Effector memory CD8-positive, alpha-beta T cell (primary cell): ENCODE measurements around the gene CPD.

ENCODE experiments used
- ATAC-seq: fragments of 150-1000 bp; cut with Tn5 transposase; replicated peaks from 2 replicates; pipeline ENCODE4 v1.10.0; 2021; ENCODE audit warnings: mild to moderate bottlenecking, moderate library complexity
- DNase-seq, 3 experiments: peaks; one replicate each; pipeline ENCODE4 v3.0.0; 2021
- H3K27ac Mint-ChIP-seq, 2 donors: one replicate each; pipeline ENCODE4 v1.8.0; 2022; ENCODE audit warnings: mild to moderate bottlenecking in 2 of 2, mixed read lengths in 2 of 2, moderate library complexity in 2 of 2
- H3K27me3 Mint-ChIP-seq, 2 donors: one replicate each; pipeline ENCODE4 v1.8.0; 2022; ENCODE audit warnings: mixed read lengths in 2 of 2
- H3K36me3 Mint-ChIP-seq: one replicate; pipeline ENCODE4 v1.8.0; 2022; ENCODE audit warnings: mild to moderate bottlenecking, moderate library complexity, mixed read lengths; ENCODE audit not compliant: insufficient read depth
- H3K4me1 Mint-ChIP-seq, 2 donors: one replicate each; pipeline ENCODE4 v1.8.0; 2022; ENCODE audit warnings: low read depth in 2 of 2, mixed read lengths in 2 of 2
- H3K4me3 Mint-ChIP-seq, 2 donors: one replicate each; pipeline ENCODE4 v1.8.0; 2022; ENCODE audit warnings: mild to moderate bottlenecking in 2 of 2, mixed read lengths in 2 of 2, moderate library complexity in 2 of 2
- H3K9me3 Mint-ChIP-seq, 2 donors: one replicate each; pipeline ENCODE4 v1.8.0; 2022; ENCODE audit warnings: mixed read lengths in 2 of 2

CPD gene

GRCh38 chr17:30477774-30478115 lies 99.0 kb downstream of the CPD start:
- H3K27ac Mint-ChIP-seq: peak overlapping the region; percentile 99 to 100
- peak; percentile 70 for ATAC-seq
- no peaks in the 10 kb centered on the region for H3K9me3 Mint-ChIP-seq
- H3K27me3 Mint-ChIP-seq: no peaks in the 10 kb centered on the region
- peak in 1 of 3 experiments; percentile 15 for DNase-seq
- peak overlapping the region; percentile 96 to 98 for H3K4me3 Mint-ChIP-seq
- H3K4me1 Mint-ChIP-seq: peaks cover 19 to 29% of the 10 kb centered on the region in 2 donors
- H3K36me3 Mint-ChIP-seq: peaks cover 47% of the 10 kb centered on the region

DNA sequence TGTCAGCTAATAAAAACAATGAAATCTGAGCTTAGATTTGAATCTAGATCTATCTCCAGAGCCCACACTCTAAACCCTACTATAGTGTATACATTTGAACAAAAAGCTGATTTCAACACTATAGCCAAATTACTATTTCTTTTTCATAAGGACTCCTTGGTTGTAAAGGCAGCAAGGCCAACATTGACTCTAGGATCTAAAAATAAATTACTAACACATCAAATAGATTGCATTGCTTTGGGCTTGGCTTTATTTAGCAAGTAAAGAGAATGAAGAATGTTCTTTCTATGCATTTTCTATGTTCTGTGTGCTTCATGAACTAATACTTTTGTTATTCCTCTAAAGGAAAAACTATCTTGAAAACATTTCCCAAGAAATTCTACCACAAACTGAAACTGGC lies 103.8 kb downstream of the CPD start:
- peaks cover 11 to 28% of the 10 kb centered on the region in 2 donors for H3K4me1 Mint-ChIP-seq
- peaks cover 89% of the 10 kb centered on the region for H3K36me3 Mint-ChIP-seq
- no peak for ATAC-seq
- DNase-seq: no peak
- no peaks in the 10 kb centered on the region for H3K27me3 Mint-ChIP-seq
- H3K9me3 Mint-ChIP-seq: no peaks in the 10 kb centered on the region
- no peak overlapping the region for H3K27ac Mint-ChIP-seq
- H3K4me3 Mint-ChIP-seq: no peak overlapping the region

DNA sequence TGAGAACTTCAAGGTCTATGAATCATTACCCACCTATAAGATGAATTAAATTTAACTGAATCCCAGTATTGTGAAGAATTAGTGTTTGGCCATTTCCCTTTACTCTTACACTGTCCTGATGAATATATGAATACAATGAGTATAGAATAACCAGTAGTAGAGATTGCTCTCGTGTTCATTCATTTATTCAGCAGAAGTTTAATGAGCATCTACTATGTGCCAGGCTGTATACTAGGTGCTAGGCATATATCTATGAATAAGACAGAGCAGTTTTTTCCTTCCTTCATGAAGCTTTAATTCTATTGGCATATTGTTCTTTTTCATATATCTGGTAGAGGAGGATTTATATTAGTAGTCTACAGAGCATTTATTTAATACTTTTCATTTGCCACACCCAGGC lies 104.4 kb downstream of the CPD start:
- Mint-ChIP-seq H3K27ac (peak overlapping the region in 1 of 2 donors; percentile 63), H3K4me3 (no peak overlapping the region), H3K4me1 (peaks cover 5 to 22% of the 10 kb centered on the region in 2 donors), H3K36me3 (peaks cover 89% of the 10 kb centered on the region), H3K27me3 (no peaks in the 10 kb centered on the region), H3K9me3 (no peaks in the 10 kb centered on the region)
- no peak for ATAC-seq
- no peak for DNase-seq

DNA sequence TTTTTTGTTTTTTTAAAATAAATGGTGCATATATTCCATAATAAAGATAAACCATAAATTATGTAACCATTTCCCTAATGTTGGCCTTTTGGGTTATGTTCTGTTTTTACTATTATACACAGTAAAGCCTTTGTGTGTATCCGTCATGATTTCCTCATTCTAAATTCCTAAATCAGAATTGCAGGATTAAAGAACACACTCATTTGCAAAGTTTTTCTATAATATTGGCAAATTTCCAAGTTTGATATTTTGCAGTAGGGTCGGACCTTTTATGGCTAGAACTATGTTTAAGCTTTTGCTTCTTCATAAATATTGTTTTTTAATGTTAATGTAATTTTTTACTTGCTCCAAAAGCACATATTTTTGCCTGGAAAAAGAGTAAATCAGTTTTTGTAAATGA lies 115.1 kb downstream of the CPD start:
- H3K9me3 Mint-ChIP-seq: no peaks in the 10 kb centered on the region
- ATAC-seq: no peak
- H3K36me3 Mint-ChIP-seq: peaks cover 94% of the 10 kb centered on the region
- no peak overlapping the region for H3K27ac Mint-ChIP-seq
- H3K27me3 Mint-ChIP-seq: no peaks in the 10 kb centered on the region
- DNase-seq: no peak
- peaks cover 6 to 11% of the 10 kb centered on the region in 2 donors for H3K4me1 Mint-ChIP-seq
- no peak overlapping the region for H3K4me3 Mint-ChIP-seq

GRCh38 chr17:30495586-30495985 lies 116.9 kb downstream of the CPD start:
- Mint-ChIP-seq H3K27me3 (no peaks in the 10 kb centered on the region), H3K27ac (no peak overlapping the region), H3K36me3 (peaks cover 94% of the 10 kb centered on the region), H3K4me3 (no peak overlapping the region), H3K9me3 (no peaks in the 10 kb centered on the region), H3K4me1 (peaks cover 11 to 20% of the 10 kb centered on the region in 2 donors)
- DNase-seq (no peak), ATAC-seq (no peak)

DNA sequence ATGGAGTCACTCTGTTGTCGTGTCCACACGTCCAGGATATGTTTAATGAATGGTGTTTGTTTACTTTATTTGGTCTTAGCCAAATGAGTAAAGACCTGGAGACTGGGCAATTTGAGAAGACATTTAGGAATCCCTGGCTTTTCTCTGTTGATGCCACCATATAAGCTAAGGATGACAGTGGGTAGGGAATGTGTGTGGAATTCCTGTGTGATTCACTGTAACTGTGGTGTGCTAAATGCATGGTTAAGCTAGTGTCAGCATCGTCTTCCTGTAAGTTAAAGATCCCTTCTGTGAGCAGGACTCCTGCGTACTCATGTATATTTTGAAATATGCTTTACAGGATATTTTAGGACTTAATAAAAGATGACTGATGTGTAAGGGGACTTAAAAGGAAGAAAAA lies 124.8 kb downstream of the CPD start:
- Mint-ChIP-seq H3K27me3 (no peaks in the 10 kb centered on the region), H3K4me1 (peaks cover 4 to 15% of the 10 kb centered on the region in 2 donors), H3K27ac (no peak overlapping the region), H3K9me3 (no peaks in the 10 kb centered on the region), H3K4me3 (no peak overlapping the region), H3K36me3 (peaks cover 62% of the 10 kb centered on the region)
- ATAC-seq (no peak), DNase-seq (no peak)

DNA sequence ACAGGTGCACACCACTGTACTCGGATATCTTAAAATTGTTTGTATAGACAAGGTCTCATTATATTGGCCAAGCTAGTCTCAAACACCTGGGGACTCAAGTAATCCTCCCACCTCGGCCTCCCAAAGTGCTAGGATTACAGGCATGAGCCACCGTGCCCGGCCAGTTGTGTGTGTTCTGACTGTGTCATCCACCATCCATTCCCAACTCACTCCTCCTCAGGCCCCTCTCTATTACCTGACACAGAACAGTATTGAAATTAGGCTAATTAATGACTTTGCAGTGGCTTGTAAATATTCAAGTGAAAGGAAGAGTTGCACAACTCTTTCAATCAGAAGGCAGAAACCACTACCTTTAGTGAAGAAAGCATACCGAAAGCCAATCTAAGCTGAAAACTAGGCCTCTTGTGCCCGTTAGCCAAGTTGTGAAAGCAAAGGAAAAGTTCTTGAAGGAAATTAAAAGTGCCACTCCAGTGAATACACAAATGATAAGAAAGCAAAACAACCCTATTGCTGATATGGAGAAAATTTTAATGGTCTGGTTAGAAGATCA lies 127.2 kb downstream of the CPD start:
- H3K4me3 Mint-ChIP-seq: no peak overlapping the region
- H3K4me1 Mint-ChIP-seq: peaks cover 0 to 6% of the 10 kb centered on the region in 2 donors
- peak overlapping the region in 1 of 2 donors; percentile 46 for H3K27ac Mint-ChIP-seq
- H3K27me3 Mint-ChIP-seq: no peaks in the 10 kb centered on the region
- ATAC-seq: no peak
- DNase-seq: no peak
- peaks cover 44% of the 10 kb centered on the region for H3K36me3 Mint-ChIP-seq
- no peaks in the 10 kb centered on the region for H3K9me3 Mint-ChIP-seq

- H3K4me1 Mint-ChIP-seq: peaks cover 0 to 6% of the 10 kb centered on the region in 2 donors
- peaks cover 39% of the 10 kb centered on the region for H3K36me3 Mint-ChIP-seq
- H3K27ac Mint-ChIP-seq: no peak overlapping the region
- DNase-seq: no peak
- H3K4me3 Mint-ChIP-seq: no peak overlapping the region
- no peaks in the 10 kb centered on the region for H3K27me3 Mint-ChIP-seq
- no peaks in the 10 kb centered on the region for H3K9me3 Mint-ChIP-seq
- no peak for ATAC-seq
Measured at GRCh38 chr17:30506481-30506880, 127.8 kb downstream of the CPD start.

GRCh38 chr17:30513346-30513745 lies 134.6 kb downstream of the CPD start:
- no peaks in the 10 kb centered on the region for H3K27me3 Mint-ChIP-seq
- peaks cover 2 to 6% of the 10 kb centered on the region in 2 donors for H3K4me1 Mint-ChIP-seq
- H3K27ac Mint-ChIP-seq: peak overlapping the region in 1 of 2 donors; percentile 49
- peaks cover 44% of the 10 kb centered on the region for H3K36me3 Mint-ChIP-seq
- no peak for DNase-seq
- H3K4me3 Mint-ChIP-seq: no peak overlapping the region
- ATAC-seq: no peak
- H3K9me3 Mint-ChIP-seq: no peaks in the 10 kb centered on the region

- no peak for ATAC-seq
- no peaks in the 10 kb centered on the region for H3K9me3 Mint-ChIP-seq
- no peak for DNase-seq
- no peak overlapping the region for H3K4me3 Mint-ChIP-seq
- H3K4me1 Mint-ChIP-seq: peaks cover 2 to 6% of the 10 kb centered on the region in 2 donors
- no peaks in the 10 kb centered on the region for H3K27me3 Mint-ChIP-seq
- peaks cover 54% of the 10 kb centered on the region for H3K36me3 Mint-ChIP-seq
- peak overlapping the region; percentile 5 to 27 for H3K27ac Mint-ChIP-seq
Measured at GRCh38 chr17:30514895-30515596, 136.3 kb downstream of the CPD start.

- Mint-ChIP-seq H3K4me1 (peaks cover 0 to 2% of the 10 kb centered on the region in 2 donors), H3K27me3 (no peaks in the 10 kb centered on the region), H3K36me3 (peaks cover 71% of the 10 kb centered on the region), H3K4me3 (no peak overlapping the region), H3K27ac (no peak overlapping the region), H3K9me3 (no peaks in the 10 kb centered on the region)
- ATAC-seq (no peak), DNase-seq (no peak)
Measured at GRCh38 chr17:30517786-30518185, 139.1 kb downstream of the CPD start.

DNA sequence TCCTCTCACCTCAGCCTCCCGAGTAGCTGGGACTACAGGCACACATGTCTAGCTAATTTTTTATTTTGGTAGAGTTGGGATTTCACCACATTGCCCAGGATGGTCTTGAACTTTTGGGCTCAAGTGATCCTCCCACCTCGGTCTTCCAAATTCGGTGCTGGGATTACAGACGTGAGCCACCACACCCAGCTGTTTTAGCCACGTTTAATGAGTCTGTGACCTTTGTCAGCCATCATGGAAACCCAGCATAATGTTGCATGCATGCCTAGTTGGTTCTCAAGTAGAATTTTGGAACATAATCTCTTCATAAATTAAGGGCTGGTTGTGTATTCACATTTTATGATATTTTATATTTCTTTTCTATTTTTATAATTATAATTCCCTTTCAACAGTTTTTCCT lies 140.4 kb downstream of the CPD start:
- Mint-ChIP-seq H3K9me3 (no peaks in the 10 kb centered on the region), H3K4me3 (no peak overlapping the region), H3K27me3 (no peaks in the 10 kb centered on the region), H3K4me1 (peaks cover 0 to 2% of the 10 kb centered on the region in 2 donors), H3K27ac (peak overlapping the region in 1 of 2 donors; percentile 46), H3K36me3 (peaks cover 68% of the 10 kb centered on the region)
- ATAC-seq (no peak), DNase-seq (no peak)
